Midbrain (tissue), 1 donor: ENCODE measurements around the gene LILRA1.
A peak's percentile ranks its signal among the peaks of the same experiment; 100 is the strongest.
"Not testable (repeated sequence)": the region's sequence is repeated elsewhere in the genome, so short reads cannot be mapped to it uniquely, and the experiment has no call there.

Experiments used
- DNase-seq: peaks from one replicate; lab custom pipeline; 2025; lab: John Stamatoyannopoulos, UW

Gene LILRA1

GRCh38 chr19:54593445-54593844 is at the start of gene LILRA1:
Gene LILRA1 (plus strand): TSS chr19:54593632. CDS start chr19:54594245, 613 bp downstream.
- not testable (repeated sequence) for DNase-seq

- no peak for DNase-seq
These were observed 44.6 kb upstream of the LILRA1 start for GRCh38 chr19:54548806-54549205.

GRCh38 chr19:54549224-54549623 is 44.2 kb upstream of the LILRA1 start:
- DNase-seq = no peak

- no peak for DNase-seq
These were observed 42.1 kb upstream of the LILRA1 start for GRCh38 chr19:54551293-54551692.

GRCh38 chr19:54551950-54552912 is 41.2 kb upstream of the LILRA1 start:
- no peak for DNase-seq

- no peak for DNase-seq
These were observed 40.5 kb upstream of the LILRA1 start for GRCh38 chr19:54552913-54553310.

GRCh38 chr19:54554006-54554405 is 39.4 kb upstream of the LILRA1 start:
- no peak for DNase-seq

GRCh38 chr19:54554896-54555295 is 38.5 kb upstream of the LILRA1 start:
- no peak for DNase-seq

- DNase-seq = no peak
These were observed 37.2 kb upstream of the LILRA1 start for GRCh38 chr19:54556194-54556593.

GRCh38 chr19:54558339-54558738 is 35.1 kb upstream of the LILRA1 start:
- DNase-seq = no peak

GRCh38 chr19:54560881-54561385 is 32.5 kb upstream of the LILRA1 start:
- DNase-seq = no peak

GRCh38 chr19:54561840-54562239 is 31.6 kb upstream of the LILRA1 start:
- no peak for DNase-seq

GRCh38 chr19:54563206-54563605 is 30.2 kb upstream of the LILRA1 start:
- DNase-seq = not testable (repeated sequence)

GRCh38 chr19:54570316-54570715 is 23.1 kb upstream of the LILRA1 start:
- DNase-seq = no peak

GRCh38 chr19:54571715-54572615 is 21.5 kb upstream of the LILRA1 start:
- DNase-seq = not testable (repeated sequence)

- no peak for DNase-seq
These were observed 20.6 kb upstream of the LILRA1 start for GRCh38 chr19:54572696-54573311.

- DNase-seq = peak; percentile 2
These were observed 20.0 kb upstream of the LILRA1 start, which contains the start of gene LILRA2 for GRCh38 chr19:54573330-54573872. Gene LILRA2 (plus strand): TSS chr19:54573790. CDS start chr19:54573879, 89 bp downstream.

- DNase-seq = no peak
These were observed 19.4 kb upstream of the LILRA1 start for GRCh38 chr19:54574051-54574450.

GRCh38 chr19:54574527-54575056 is 18.8 kb upstream of the LILRA1 start:
- DNase-seq = no peak

- DNase-seq = not testable (repeated sequence)
These were observed 18.2 kb upstream of the LILRA1 start for GRCh38 chr19:54575205-54575604.

- no peak for DNase-seq
These were observed 16.9 kb upstream of the LILRA1 start for GRCh38 chr19:54576411-54576976.
